Measurements from ENCODE around the gene PTK7.
"Not testable (repeated sequence)": the region's sequence is repeated elsewhere in the genome, so short reads cannot be mapped to it uniquely, and the experiment has no call there.

PTK7 gene

DNA sequence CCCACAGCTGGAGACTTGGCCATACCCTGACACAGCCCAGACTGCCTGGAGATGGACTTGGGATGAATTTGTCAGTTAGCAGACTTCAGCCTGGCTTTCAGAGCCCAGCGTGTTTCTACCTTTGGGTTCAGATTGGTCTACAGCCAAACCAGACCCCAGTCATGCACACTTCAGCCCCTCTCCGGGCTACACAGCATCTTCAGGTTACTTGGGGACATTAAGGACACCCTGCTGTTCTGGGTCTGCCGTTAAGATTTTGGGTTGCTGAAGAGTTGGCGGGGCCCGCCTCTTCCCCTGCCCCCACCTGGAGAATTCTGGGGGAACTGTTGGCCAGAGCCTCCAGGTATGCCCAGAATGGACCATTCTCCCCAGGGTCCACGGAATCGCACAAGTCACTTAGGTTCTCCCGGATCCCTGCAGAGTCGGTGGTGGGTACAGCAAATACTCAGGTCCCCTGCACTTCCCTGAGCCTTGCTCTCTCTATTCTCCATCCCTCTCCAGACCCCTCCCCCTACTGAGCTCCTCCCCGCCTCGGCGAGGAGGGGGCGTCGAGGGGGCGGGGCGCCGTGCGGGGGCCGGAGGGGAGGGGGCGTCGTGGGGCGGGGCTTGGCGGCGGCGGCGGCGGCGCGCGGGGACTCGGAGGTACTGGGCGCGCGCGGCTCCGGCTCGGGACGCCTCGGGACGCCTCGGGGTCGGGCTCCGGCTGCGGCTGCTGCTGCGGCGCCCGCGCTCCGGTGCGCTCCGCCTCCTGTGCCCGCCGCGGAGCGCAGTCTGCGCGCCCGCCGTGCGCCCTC, at the start of gene PTK7:
PTK7 (plus strand) TSS at position 645 of the 794 bp plus-strand sequence. CDS start 175 bp downstream, outside the sequence.
- peak; percentile 42 for DNase-seq (ENCODE audit: low spot score)

DNA sequence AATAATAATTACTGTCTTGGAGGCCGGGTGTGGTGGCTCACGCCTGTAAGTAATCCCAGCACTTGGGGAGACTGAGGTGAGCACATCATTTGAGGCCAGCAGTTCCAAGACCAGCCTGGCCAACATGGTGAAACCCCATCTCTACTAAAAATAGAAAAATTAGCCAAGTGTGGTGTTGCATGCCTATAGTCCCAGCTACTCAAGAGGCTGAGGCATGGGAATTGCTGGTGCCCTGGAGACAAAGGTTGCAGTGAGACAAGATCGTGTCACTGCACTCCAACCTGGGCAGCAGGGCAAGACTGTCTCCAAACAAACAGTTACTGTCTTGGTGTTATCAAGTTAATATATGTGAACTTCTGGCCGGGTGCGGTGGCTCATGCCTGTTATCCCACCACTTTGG, 49.7 kb upstream of the PTK7 start:
- DNase-seq (ENCODE audit: low spot score) = no peak

DNA sequence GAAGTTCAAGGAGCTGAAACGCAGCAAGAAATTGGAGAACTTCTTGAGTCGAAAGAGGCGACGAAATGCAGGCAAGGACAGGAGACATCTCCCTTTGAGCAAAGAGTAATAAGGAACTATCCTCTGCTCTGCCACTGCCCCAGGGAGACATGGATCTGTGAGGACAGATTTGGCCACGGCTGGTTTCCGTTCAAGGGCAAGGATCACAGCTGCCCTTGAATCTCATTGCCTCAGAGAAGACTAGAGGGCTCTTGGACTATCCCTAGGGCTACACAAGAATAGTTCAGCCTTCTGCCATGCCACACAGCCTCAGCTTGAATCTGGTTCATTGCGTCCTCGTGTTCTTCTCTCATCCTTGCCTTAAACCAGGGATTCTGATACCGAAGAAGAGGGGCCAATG, 47.0 kb upstream of the PTK7 start:
- DNase-seq (ENCODE audit: low spot score) = no peak

DNA sequence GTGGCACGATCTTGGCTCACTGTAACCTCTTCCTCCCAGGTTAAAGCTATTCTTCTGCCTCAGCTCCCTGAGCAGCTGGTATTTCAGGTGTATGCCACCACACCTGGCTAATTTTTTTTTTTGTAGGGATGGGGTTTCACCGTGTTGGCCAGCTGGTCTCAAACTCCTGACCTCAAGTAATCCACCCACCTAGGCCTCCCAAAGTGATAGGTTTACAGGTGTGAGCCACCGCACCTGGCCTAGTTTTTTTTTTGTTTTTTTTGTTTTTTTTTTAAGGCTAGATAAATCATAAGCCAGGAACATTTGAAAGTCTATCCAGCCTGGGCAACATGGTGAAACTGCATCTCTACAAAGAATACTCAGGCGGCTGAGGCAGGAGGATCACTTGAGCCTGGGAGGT, 43.8 kb upstream of the PTK7 start:
- DNase-seq (ENCODE audit: low spot score) = no peak

DNA sequence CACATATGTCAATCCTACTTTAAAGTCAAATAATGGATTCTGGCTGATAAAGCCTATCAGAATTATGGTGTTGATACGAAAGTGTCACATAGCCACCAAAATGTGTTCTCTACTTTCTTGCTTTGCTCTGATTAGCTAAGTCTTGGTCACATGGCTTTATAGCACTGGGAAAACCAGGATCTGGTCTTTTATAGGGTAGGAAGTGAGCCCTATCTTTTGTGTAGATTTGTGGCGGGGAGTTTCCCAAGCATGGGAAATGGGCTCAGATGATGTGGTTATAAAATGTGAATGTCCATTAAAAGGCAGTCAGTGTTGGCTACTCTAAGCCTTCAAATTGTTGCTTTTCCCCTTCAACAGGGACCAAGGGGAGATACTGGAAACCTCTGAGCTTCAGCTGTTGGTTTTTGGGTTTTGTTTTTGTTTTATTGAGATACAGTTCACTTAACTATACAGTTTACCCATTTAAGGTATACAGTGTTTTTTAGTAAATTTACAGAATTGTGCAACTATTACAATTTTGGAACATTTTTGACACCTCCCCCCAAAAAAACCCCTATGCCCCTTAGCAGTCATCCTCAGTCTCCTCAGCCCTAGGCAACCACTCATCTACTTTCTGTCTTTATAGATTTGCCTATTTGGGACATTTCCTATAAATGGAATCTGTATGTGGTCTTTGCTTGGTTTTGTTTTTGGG, 42.5 kb upstream of the PTK7 start:
- DNase-seq (ENCODE audit: low spot score) = no peak

DNA sequence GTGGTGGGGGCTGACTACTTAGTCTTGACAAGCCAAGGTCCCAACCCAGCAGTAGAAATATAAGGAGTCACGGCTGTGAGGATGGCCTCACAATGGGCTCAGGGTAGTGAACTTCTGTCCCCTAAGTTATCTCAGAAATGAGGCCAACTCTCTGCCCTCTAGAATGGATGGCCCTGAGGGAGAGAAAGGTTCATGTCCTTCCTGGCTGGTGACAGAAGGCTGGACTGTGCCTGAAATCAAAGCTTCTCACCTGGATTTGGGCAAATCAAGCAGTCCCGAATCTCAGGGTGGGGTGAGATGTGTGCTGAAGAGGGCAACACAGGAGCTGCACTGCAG, 42.0 kb upstream of the PTK7 start:
- DNase-seq (ENCODE audit: low spot score) = no peak

DNA sequence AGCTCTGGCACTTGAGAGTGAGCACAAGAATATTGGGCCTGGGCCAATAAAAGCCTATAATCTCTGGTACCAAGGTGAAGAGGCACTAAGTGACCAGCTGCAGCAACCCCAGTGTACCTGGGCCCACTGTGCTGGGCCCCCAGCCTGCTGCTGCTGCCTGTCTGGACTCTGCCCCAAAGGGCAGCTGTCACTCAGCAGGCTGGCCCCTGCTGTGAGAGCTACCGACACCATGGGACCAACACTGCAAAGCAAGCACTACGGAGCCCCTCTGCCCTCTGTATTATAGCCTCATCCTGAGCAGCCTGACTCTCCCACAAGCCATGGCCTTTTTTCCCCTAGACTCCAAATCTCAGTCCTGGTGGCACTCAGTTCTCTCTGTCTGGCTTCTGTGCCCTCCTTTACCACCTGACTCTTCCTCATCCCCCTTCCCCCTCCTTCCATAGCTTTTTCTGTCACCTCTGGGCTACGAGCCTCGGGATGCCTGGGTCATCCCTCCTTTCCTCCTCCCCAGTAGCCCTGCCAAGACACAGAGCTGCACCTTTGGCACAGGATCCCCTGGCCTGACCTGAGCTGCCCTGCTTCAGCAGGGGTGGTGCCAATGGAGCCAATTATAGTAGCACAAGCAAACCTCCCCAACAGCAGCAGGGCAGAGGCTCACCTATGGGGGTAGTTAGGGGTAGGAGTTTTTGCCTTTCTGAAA, 40.5 kb upstream of the PTK7 start:
- DNase-seq (ENCODE audit: low spot score) = no peak

DNA sequence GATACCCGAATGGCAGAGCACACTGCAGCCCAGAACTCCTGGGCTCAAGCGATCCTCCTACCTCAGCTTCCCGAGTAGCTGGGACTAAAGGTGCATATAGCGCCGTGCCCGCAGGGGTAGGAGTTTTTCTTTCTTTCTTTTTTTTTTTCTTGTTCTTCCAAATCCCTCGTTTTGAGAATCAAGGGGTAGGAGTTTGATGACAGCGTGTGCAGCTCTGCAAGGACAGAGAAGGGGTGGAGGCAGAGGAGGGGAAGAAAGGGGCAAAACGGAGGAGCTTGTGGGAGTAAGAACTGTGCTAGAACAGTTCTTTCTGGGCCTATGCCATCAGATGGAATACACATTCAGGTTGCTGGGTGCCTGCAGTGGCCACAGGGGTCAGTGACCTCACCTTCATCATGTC, 39.4 kb upstream of the PTK7 start:
- no peak for DNase-seq (ENCODE audit: low spot score)

DNA sequence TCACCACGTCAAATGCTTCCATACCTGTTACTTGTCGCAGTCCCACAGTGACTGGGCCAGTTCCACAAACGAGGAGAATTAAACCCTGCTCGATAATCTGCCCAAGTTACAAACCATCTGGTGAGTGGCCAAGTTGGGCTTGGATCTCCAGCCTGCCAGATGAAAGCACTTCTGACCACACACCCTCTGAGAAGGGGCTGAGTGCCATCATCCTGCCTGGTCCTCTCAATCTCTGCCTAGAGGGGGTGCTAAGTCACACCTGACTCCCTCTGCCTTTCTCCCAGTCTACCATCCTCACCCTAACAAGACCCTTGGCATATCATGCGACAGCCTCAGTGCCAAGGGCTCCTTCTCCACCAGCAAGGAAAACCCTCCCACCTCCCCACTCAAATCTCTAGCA, 38.9 kb upstream of the PTK7 start:
- no peak for DNase-seq (ENCODE audit: low spot score)

DNA sequence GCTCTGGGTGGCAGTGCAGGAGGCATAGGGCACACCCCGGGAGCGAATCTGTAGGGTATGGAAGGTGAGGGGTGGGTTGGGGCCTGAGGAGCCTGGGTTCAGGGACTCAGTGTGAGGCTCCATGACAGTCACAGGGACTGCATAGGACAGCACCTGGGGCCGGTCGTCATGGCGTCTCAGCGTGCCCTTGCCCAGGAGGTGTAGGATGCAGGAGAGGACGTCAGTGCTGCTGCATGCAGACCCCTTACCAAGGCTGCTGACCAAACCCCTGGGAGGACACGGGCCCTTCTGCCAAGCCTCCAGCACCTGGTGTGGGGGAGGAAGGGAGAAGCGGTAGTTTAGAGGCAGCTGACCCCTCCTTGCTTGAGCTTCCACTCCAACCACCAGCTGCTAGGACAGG, 38.4 kb upstream of the PTK7 start:
- no peak for DNase-seq (ENCODE audit: low spot score)

DNA sequence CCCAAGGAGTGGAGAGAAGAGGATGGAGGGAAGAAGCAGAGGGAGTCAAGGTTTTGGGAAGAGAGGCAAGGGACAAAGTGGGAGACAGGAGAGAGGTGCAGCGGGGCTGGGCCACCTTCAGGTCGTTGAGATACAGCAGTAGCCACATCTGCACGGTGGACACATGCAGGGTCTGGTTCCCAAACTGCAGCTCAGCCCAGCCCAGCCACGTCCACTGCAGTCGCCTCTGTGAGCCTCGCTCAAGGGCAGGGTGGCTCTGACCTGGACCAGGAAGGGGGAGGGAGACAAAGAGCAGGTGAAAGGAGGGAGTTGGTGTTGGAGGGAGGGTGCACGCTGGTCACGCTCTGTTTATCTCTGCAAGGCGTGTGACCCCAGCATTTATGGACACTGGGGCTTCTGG, 37.4 kb upstream of the PTK7 start:
- DNase-seq (ENCODE audit: low spot score) = no peak

DNA sequence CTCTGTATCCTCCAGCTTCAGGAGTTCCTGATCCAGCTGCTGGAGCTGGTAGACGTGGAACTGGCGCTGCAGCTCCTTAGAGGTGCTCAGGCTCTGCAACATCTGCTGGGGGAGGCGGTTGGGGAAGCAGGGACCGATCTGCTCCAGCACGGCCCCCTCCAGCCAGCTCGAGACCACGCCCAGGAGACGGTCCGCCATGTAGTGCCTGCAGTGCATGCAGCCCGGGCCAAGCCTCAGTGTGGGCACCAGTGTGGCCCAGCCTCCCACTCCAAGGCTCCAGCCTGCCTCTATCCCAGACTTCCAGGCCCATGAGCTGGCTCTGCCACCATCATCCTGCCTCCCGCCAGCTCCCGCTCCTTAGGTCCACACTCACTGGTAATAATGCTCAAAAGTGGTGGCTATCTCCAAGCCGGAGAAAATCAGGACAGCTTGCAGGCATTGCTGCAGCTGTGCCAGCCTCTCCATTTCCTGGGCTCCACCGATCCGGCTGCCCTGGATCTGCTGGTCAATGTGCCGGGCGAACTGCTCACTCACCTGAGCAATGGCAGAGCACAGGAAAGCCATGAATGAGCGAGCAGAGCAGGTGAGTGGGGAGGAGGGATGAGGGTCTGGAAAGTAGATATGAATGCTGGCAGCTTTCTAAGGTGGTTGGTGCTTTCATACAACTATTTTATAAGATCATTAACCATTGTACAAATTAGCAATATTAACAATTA, 35.4 kb upstream of the PTK7 start:
- no peak for DNase-seq (ENCODE audit: low spot score)

DNA sequence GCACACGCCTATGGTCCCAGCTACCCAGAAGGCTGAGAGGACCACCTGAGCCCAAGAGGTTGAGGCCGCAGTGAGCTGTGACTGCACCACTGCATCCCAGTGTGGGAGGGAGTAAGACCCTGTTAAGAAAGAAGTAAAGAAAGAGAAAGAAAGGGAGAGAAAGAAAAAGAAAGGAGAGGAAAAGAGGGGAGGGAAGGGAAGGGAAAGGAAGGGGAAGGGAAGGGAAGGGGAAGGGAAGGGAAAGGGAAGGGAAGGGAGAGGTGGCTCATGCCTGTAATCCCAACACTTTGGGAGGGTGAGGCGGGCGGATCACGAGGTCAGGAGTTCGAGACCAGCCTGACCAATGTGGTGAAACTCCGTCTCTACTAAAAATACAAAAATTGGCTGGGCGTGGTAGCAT, 34.6 kb upstream of the PTK7 start:
- DNase-seq (ENCODE audit: low spot score) = not testable (repeated sequence)

DNA sequence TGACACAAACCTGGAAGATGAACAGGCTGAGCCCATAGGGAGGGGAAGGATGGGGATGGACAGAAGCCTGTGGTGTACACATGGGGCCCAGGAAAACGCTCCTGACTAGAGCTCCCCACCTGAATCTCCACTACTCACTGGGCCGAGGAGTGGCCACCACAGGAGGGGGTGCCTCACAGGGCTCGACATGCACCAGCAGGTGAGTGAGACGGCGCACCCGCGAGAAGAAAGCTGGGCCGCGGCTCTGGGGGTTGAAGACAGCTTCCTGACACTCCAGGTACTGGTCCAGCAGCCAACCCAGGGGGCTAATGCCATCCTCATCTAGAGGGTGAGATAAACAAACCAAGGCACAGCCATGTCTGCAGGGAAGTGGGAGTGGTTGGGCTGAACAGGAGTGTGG, 32.8 kb upstream of the PTK7 start:
- no peak for DNase-seq (ENCODE audit: low spot score)

DNA sequence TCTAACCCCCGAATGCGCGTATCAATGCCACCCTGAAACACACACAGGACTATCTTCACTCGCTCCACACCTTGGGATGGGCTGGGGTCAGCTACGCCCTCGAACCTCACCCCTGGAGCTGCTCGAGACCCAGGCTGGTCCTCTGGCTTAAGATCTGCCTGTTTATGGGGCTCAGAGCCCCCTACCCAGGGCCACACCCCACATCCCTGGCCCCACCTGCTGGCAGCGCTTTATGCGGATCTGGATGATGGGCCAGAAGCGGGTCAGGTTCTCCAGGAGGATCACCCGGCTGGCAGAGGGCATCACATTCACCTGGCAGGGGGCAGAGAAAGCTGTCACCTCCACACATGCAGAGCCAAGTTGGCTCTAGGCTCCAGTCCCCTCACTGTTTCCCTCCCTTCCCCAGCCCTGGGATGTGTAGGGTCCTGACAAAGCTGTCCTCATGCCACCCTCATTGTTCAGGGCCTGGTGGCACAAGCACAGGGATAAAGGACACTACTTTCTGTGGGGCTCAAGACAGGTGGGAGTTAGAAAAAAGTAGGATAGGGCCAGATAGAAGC, 30.7 kb upstream of the PTK7 start:
- no peak for DNase-seq (ENCODE audit: low spot score)

DNA sequence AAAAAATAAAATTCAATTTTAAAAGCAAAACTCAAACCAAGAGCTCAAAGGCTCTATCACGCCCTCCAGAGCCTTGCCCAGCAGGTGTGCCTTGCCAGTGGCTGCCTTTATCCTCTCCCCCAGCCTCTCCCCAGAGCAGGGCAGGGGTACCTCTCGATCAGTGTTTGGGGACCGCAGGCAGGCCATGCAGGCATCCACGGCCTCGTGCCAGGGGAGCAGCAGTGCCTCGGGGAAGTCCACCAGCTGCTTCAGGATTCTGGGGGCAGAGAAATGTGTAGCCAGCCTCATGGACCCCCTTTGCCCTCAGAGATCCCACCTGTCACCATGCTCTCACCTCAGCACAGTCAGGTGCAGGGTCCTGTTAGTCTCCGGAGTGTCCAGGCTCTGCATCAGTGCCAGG, 28.1 kb upstream of the PTK7 start:
- DNase-seq (ENCODE audit: low spot score) = no peak

DNA sequence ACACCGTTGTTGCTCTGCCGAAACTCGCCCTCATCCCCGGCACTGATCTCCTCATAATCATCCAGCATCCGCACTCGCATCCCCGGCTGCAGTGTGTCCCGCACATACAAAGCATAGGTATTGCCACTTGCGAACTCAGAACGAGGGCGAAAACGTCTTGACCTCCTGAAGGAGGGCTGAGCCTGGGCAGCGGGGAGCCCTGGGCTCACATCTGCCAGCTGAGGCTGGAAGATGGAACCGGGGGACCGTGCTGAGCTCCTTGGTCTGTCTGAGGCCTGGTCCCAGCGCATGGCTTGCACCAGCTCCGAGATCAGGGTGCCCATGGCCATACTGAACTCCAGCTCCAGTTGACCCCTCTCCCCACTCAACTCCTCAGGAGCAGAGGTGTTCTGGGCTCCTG, 25.1 kb upstream of the PTK7 start:
- DNase-seq (ENCODE audit: low spot score) = no peak

DNA sequence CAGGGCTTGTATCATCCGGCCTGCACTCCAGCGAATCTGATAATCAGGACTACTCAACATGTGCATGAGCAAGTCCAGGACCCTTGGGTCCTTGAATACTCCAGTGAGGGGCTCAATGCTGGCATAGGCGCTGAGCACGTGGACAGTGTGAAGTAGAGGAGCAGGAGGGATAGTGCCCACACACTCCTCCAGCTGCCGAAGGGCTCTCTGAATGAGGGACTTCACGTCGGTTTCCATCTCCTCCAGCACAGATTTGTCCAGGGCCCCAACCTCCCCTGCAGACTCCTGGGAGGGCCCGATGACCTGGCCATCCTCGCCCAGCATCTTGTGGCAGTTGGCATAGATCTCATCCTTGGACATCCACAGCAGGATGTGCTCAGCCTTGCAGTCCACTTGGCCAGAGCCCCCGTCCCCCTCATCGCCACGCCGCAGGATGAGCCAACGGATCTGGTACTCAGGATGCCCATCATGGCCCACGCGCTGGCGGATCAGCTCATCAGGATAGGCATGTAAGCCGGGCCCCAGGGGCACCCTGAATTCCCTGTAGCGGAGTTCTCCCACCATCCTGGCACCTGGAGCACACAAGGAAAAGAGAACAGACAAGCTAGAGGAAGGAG, 23.8 kb upstream of the PTK7 start:
- DNase-seq (ENCODE audit: low spot score) = no peak

DNA sequence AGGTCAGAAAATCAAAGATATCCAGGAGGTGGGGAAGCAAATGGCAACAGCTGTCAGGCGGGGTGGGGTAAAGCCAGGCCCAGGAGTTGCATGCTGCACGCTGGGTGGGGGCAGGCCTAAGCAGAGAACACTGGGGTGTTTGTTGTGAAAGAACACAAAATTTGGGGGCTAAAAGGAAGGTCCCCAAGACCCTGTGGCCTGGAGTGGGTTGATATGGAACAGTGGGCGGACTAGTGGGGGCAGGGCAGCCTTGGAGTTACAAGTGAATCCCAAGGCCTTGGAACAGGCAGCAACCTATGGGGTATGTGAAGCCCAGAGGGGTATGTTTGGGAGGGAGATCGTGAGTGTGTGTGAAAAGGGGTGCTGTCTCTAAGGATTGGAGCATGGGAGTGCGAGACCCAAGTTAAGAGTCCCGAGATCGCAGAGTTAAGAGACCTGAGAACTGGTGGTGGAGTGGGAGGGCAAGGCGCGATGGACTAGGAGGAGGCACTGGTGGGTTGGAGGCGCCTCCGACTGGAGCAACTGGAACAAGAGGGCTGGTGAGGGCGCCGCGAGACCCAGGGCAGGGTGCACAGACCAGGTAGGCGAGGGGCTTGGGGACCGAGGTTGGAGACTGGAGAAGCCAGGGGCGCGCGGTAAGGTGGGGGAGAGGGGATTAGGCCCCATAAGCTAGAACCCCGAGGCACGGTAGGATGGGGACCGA, 23.1 kb upstream of the PTK7 start:
- no peak for DNase-seq (ENCODE audit: low spot score)

DNA sequence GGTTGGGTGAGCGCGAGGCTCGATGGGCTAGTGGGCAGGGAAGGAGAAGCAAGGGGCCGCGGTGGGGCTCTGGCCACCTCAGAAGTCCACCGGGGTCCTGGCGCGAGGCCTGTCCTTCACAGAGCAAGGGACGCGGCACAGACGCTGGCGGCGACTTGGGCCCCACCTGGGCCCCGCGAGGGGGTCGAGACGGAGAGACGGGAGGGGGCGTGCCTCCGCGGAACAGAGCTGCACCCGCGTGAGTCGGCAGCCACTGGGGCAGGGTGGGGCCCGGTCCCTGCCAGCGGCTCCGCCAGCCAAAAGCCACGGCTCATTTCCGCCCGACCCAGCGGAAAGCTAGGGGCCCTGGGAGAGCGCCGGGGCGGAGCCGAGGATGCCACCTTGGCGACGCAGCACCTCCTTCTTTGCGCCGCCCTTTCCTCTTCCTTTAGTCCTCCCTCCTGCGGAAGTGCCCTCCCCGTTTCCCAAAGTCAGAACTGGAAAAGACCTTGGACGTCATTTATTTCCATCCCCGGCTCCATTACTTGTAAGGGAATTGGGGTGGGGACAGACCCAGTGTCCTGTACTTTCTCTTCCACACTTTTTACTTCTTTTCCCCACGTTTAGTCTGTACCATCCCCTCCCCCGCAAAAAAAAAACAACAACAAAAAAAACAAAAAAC, 22.4 kb upstream of the PTK7 start, which contains the start of gene CUL7:
CUL7 (minus strand) TSS at position 307 of the 661 bp plus-strand sequence. CDS start 1,063 bp downstream, outside the sequence.
- peak; percentile 95 for DNase-seq (ENCODE audit: low spot score)

All from germinal center (tissue), 1 donor.